Uterus (tissue), 2 donors: Measurements from ENCODE around the gene SYCP2.

Experiments
- POLR2A ChIP-seq, 2 donors: fragments of 450-650 bp; IDR thresholded peaks; one replicate each; pipeline ENCODE4 v1.6.1; 2016; ENCODE audit warnings: antibody characterized with exemption in 2 of 2, mild to moderate bottlenecking in 1 of 2, moderate library complexity in 1 of 2
- TF ChIP-seq, protein P1 (sequence below), 4 experiments: fragments of 200-600 bp in 2 of 4; fragments of 450-650 bp in 2 of 4; sonication (generic) in 2 of 4; IDR thresholded peaks; one replicate each; pipeline ENCODE4 v1.5.1; 2016 to 2019; ENCODE audit warnings: antibody characterized with exemption in 4 of 4, mild to moderate bottlenecking in 2 of 4, moderate library complexity in 1 of 4

DNA sequence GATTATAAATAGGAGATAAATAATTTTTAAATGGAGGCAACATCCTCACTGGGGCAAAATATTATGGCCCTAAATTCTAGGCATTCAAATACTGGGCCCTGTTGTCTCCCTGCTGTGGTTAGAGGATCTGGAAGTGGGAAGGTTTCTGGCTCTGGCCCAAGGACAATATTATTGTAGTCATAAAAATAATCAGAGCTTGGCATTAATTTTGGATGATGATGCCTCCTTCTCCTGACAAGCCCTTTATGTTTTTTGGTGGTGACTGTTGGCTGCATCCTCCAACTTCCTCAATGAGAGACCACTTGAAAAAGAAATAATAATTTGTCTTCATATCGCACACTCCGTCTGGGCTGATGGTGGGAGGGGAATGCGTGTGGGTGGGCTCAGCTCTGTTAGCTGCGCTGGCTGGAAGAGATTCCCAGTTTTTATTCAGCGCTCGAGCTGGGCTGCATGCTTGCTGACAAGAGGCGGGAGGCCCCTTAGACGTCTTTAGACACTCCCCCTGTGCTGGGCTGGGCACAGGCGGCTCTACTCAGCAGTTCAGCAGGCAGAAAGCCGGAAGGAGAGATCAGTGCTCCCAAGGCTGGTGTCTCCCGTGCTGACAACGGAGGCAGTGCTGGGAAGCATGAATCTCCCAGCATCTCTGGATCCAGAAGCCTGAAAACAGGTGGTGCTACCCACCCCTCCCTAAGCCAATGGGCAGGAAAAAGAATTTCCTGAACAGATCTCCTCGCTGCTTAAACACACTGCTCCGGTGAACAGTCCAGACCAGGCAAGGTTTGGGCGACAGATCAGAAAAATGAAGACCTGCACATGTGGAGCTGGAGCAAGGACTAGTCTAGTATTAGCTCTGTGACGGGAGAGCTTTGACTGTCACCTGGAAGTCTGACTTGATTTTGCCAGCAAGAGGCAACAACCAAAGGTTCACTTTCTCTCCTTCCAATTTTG is 97.7 kb downstream of the SYCP2 start:
- TF ChIP-seq, protein P1, sequence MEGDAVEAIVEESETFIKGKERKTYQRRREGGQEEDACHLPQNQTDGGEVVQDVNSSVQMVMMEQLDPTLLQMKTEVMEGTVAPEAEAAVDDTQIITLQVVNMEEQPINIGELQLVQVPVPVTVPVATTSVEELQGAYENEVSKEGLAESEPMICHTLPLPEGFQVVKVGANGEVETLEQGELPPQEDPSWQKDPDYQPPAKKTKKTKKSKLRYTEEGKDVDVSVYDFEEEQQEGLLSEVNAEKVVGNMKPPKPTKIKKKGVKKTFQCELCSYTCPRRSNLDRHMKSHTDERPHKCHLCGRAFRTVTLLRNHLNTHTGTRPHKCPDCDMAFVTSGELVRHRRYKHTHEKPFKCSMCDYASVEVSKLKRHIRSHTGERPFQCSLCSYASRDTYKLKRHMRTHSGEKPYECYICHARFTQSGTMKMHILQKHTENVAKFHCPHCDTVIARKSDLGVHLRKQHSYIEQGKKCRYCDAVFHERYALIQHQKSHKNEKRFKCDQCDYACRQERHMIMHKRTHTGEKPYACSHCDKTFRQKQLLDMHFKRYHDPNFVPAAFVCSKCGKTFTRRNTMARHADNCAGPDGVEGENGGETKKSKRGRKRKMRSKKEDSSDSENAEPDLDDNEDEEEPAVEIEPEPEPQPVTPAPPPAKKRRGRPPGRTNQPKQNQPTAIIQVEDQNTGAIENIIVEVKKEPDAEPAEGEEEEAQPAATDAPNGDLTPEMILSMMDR (IDR thresholded peaks at IDR 0.05), result no peak
- TF ChIP-seq POLR2A (IDR thresholded peaks at IDR 0.05), result no peak
